Hepatocyte (in vitro differentiated cells): ENCODE results near the gene FBXL7. TPM values are rescaled to one million over a fixed set of nuclear protein-coding genes. Genes with fewer than 3 reads are reported as not detected.

Experiments used
- DNase-seq: peaks from one replicate; pipeline ENCODE4 v3.0.0-alpha.2; 2016; ENCODE audit warnings: low spot score
- H2AFZ ChIP-seq: fragments of 200-600 bp; sonication (generic); 2 replicates; pipeline ENCODE4 v1.6.0; 2016; ENCODE audit warnings: antibody characterized with exemption, mild to moderate bottlenecking
- H3K27ac ChIP-seq: fragments of 200-600 bp; sonication (generic); 2 replicates; pipeline ENCODE4 v1.5.1; 2016; ENCODE audit warnings: mild to moderate bottlenecking
- H3K27me3 ChIP-seq: fragments of 200-600 bp; sonication (generic); 2 replicates; pipeline ENCODE4 v1.6.1; 2016
- H3K36me3 ChIP-seq: fragments of 200-600 bp; sonication (generic); replicated peaks from 2 replicates; pipeline ENCODE4 v1.5.1; 2016; ENCODE audit warnings: low read depth; ENCODE audit not compliant: insufficient read depth
- H3K4me1 ChIP-seq: fragments of 200-600 bp; sonication (generic); 2 replicates; pipeline ENCODE4 v1.5.1; 2016; ENCODE audit warnings: mild to moderate bottlenecking, moderate library complexity; ENCODE audit not compliant: insufficient read depth
- H3K4me2 ChIP-seq: fragments of 200-600 bp; sonication (generic); 2 replicates; pipeline ENCODE4 v1.6.0; 2016
- H3K4me3 ChIP-seq: fragments of 200-600 bp; sonication (generic); 2 replicates; pipeline ENCODE4 v1.5.1; 2016; ENCODE audit warnings: mild to moderate bottlenecking
- H3K79me2 ChIP-seq: fragments of 200-600 bp; sonication (generic); 2 replicates; pipeline ENCODE4 v1.6.0; 2017; ENCODE audit warnings: mild to moderate bottlenecking
- H3K9me2 ChIP-seq: fragments of 200-600 bp; sonication (generic); replicated peaks from 2 replicates; pipeline ENCODE4 v1.6.0; 2017; ENCODE audit warnings: mild to moderate bottlenecking; ENCODE audit not compliant: insufficient read depth
- H3K9me3 ChIP-seq: fragments of 200-600 bp; sonication (generic); 2 replicates; pipeline ENCODE4 v1.5.1; 2016; ENCODE audit warnings: low read depth, mild to moderate bottlenecking
- H4K20me1 ChIP-seq: fragments of 200-600 bp; sonication (generic); 2 replicates; pipeline ENCODE4 v1.6.0; 2016; ENCODE audit warnings: mild to moderate bottlenecking; ENCODE audit not compliant: insufficient read depth, poor library complexity, severe bottlenecking
- CTCF ChIP-seq: fragments of 200-600 bp; sonication (generic); IDR thresholded peaks from 2 replicates; pipeline ENCODE4 v1.5.1; 2016; ENCODE audit warnings: antibody characterized with exemption, mild to moderate bottlenecking; ENCODE audit not compliant: poor library complexity
- EZH2 ChIP-seq: fragments of 200-600 bp; sonication (generic); IDR thresholded peaks from 2 replicates; pipeline ENCODE4 v1.6.1; 2016; ENCODE audit warnings: antibody characterized with exemption, mild to moderate bottlenecking, borderline replicate concordance
- EZH2phosphoT487 ChIP-seq: fragments of 200-600 bp; sonication (generic); IDR thresholded peaks from one replicate; pipeline ENCODE4 v1.6.1; 2018; ENCODE audit warnings: antibody characterized with exemption, mild to moderate bottlenecking, low read depth, moderate library complexity; ENCODE audit not compliant: unreplicated experiment, severe bottlenecking
- WGBS: methylation state at CpG from one replicate; pipeline ENCODE4 v1.1.6; 2016; ENCODE audit warnings: low lambda C conversion rate; ENCODE audit errors: missing lambda C conversion rate; 5-methylcytosine and 5-hydroxymethylcytosine counted together
- polyA plus RNA-seq: library from polyadenylated mRNA; unstranded; fragments of >200 nt; fragmentation: Nextera tagmentation; extraction: Ambion mirVana; gene quantifications from 2 replicates; pipeline ENCODE4 v1.2.1, GENCODE V29; 2016
- total RNA-seq: library from RNA; depleted of rRNA; stranded (reverse); fragments of >200 nt; gene quantifications from 2 replicates; pipeline ENCODE4 v1.2.3, GENCODE V29; 2014

The FBXL7 gene
- total and polyA plus RNA-seq, 2 experiments from 2014 or later, result 8.4 to 10.3 TPM

- Histone ChIP-seq H3K27ac (no peak overlapping the region), H3K79me2 (peaks cover 38% of the 10 kb centered on the region), H4K20me1 (no peaks in the 10 kb centered on the region), H3K4me3 (no peak overlapping the region), H3K4me1 (no peaks in the 10 kb centered on the region), H2AFZ (no peak overlapping the region), H3K27me3 (no peaks in the 10 kb centered on the region), H3K4me2 (no peak overlapping the region), H3K9me2 (no peaks in the 10 kb centered on the region), H3K9me3 (no peaks in the 10 kb centered on the region), H3K36me3 (no peaks in the 10 kb centered on the region)
- TF ChIP-seq EZH2 (no peak), CTCF (no peak), EZH2phosphoT487 (no peak)
- WGBS, result 94% methylated on average over 3 of the region's 3 CpGs
- no peak for DNase-seq
Measured at GRCh38 chr5:15525703-15526275, 25.8 kb downstream of the FBXL7 start.

- whole genome bisulfite sequencing, result 93% methylated on average over 3 of the region's 3 CpGs
Measured at GRCh38 chr5:15526413-15526812, 26.4 kb downstream of the FBXL7 start.

GRCh38 chr5:15528476-15528875 is 28.5 kb downstream of the FBXL7 start:
- no peaks in the 10 kb centered on the region for H3K9me2 ChIP-seq
- H3K36me3 ChIP-seq, result no peaks in the 10 kb centered on the region
- no peak overlapping the region for H2AFZ ChIP-seq
- no peaks in the 10 kb centered on the region for H4K20me1 ChIP-seq
- no peak for DNase-seq
- H3K9me3 ChIP-seq, result no peaks in the 10 kb centered on the region
- H3K4me3 ChIP-seq, result no peak overlapping the region
- WGBS, result 94% methylated on average over 3 of the region's 3 CpGs
- no peaks in the 10 kb centered on the region for H3K27me3 ChIP-seq
- TF ChIP-seq EZH2 (no peak), CTCF (no peak), EZH2phosphoT487 (no peak)
- peaks cover 46% of the 10 kb centered on the region for H3K79me2 ChIP-seq
- H3K27ac ChIP-seq, result no peak overlapping the region
- H3K4me2 ChIP-seq, result no peak overlapping the region
- no peaks in the 10 kb centered on the region for H3K4me1 ChIP-seq

More at GRCh38 chr5:15526413-15526812, 26.4 kb downstream of the FBXL7 start:
- DNase-seq, result no peak
- H4K20me1 ChIP-seq, result no peaks in the 10 kb centered on the region
- H3K27ac ChIP-seq, result no peak overlapping the region
- no peak overlapping the region for H3K4me2 ChIP-seq
- TF ChIP-seq EZH2 (no peak), CTCF (no peak), EZH2phosphoT487 (no peak)
- H3K4me1 ChIP-seq, result no peaks in the 10 kb centered on the region
- H3K79me2 ChIP-seq, result peaks cover 41% of the 10 kb centered on the region
- no peak overlapping the region for H2AFZ ChIP-seq
- H3K36me3 ChIP-seq, result no peaks in the 10 kb centered on the region
- no peaks in the 10 kb centered on the region for H3K9me3 ChIP-seq
- H3K9me2 ChIP-seq, result no peaks in the 10 kb centered on the region
- no peaks in the 10 kb centered on the region for H3K27me3 ChIP-seq
- H3K4me3 ChIP-seq, result no peak overlapping the region

- no peaks in the 10 kb centered on the region for H3K9me2 ChIP-seq
- H3K4me1 ChIP-seq, result no peaks in the 10 kb centered on the region
- no peaks in the 10 kb centered on the region for H4K20me1 ChIP-seq
- no peaks in the 10 kb centered on the region for H3K27me3 ChIP-seq
- H3K27ac ChIP-seq, result no peak overlapping the region
- H3K79me2 ChIP-seq, result peaks cover 46% of the 10 kb centered on the region
- H3K36me3 ChIP-seq, result no peaks in the 10 kb centered on the region
- 94% methylated on average over 5 of the region's 5 CpGs for whole genome bisulfite sequencing
- H3K4me2 ChIP-seq, result no peak overlapping the region
- no peak for DNase-seq
- TF ChIP-seq CTCF, result no peak
- no peak for TF ChIP-seq EZH2
- TF ChIP-seq EZH2phosphoT487, result no peak
- no peak overlapping the region for H3K4me3 ChIP-seq
- H3K9me3 ChIP-seq, result no peaks in the 10 kb centered on the region
- no peak overlapping the region for H2AFZ ChIP-seq
Measured at GRCh38 chr5:15529013-15529412, 29.0 kb downstream of the FBXL7 start.
